Esophagus (tissue), 2 donors: Measurements from ENCODE around the gene MMP11. TPM values are rescaled to one million over a fixed set of nuclear protein-coding genes. Genes with fewer than 3 reads are reported as not detected.

Source experiments
- H3K27ac ChIP-seq, 2 donors: one replicate each; pipeline ENCODE4 v1.5.1; 2013; ENCODE audit warnings: low read depth in 2 of 2, mild to moderate bottlenecking in 2 of 2, inconsistent platforms in 1 of 2, low read length in 1 of 2, moderate library complexity in 1 of 2
- H3K27me3 ChIP-seq, 2 donors: one replicate each; pipeline ENCODE4 v1.6.1; 2013; ENCODE audit warnings: low read length in 2 of 2, control low read depth in 1 of 2, mild to moderate bottlenecking in 1 of 2; ENCODE audit not compliant: insufficient read depth in 2 of 2, control insufficient read depth in 1 of 2
- H3K36me3 ChIP-seq, 2 donors: one replicate each; pipeline ENCODE4 v1.6.1; 2013; ENCODE audit warnings: low read length in 1 of 2; ENCODE audit not compliant: control insufficient read depth in 2 of 2, insufficient read depth in 2 of 2
- H3K4me1 ChIP-seq, 2 donors: one replicate each; pipeline ENCODE4 v1.6.1; 2013; ENCODE audit warnings: low read length in 1 of 2; ENCODE audit not compliant: control insufficient read depth in 2 of 2, insufficient read depth in 2 of 2
- H3K4me3 ChIP-seq, 2 donors: one replicate each; pipeline ENCODE4 v1.5.1; 2013; ENCODE audit warnings: low read length in 2 of 2, mild to moderate bottlenecking in 2 of 2, low read depth in 1 of 2, moderate library complexity in 1 of 2
- H3K9me3 ChIP-seq, 2 donors: one replicate each; pipeline ENCODE4 v1.6.1; 2013; ENCODE audit warnings: mild to moderate bottlenecking in 2 of 2, low read depth in 1 of 2, low read length in 1 of 2, moderate library complexity in 1 of 2; ENCODE audit not compliant: control insufficient read depth in 2 of 2, insufficient read depth in 1 of 2
- WGBS, 2 donors: extraction: QIAGEN DNeasy Blood & Tissue Kit; methylation state at CpG; one replicate each; pipeline ENCODE4 v1.1.7; 2013; 5-methylcytosine and 5-hydroxymethylcytosine counted together
- polyA plus RNA-seq, 2 donors: library from polyadenylated mRNA; stranded (reverse); fragments of 200-250 nt; gene quantifications; one replicate each; pipeline ENCODE4 v1.2.3, GENCODE V29; 2013
- donor health status: healthy with polysubstance abuse.
- donor health status: Bipolar disorder and iron deficiency.

MMP11 gene
- polyA plus RNA-seq, 2 donors, result 0.49 to 0.53 TPM

GRCh38 chr22:23791738-23792645 is 19.3 kb downstream of the MMP11 start:
- WGBS, 2 donors, result 79 to 84% methylated on average over 25 of the region's 25 CpGs
- no peaks in the 10 kb centered on the region for H3K9me3 ChIP-seq
- H3K36me3 ChIP-seq, result peaks cover 10 to 24% of the 10 kb centered on the region in 2 donors
- H3K27ac ChIP-seq, result peak overlapping the region in 1 of 2 donors; percentile 10
- H3K4me3 ChIP-seq, result no peak overlapping the region
- H3K4me1 ChIP-seq, result peaks cover 0 to 9% of the 10 kb centered on the region in 2 donors
- H3K27me3 ChIP-seq, result no peaks in the 10 kb centered on the region

- Histone ChIP-seq H3K27ac (no peak overlapping the region), H3K4me1 (peaks cover 0 to 9% of the 10 kb centered on the region in 2 donors), H3K36me3 (peaks cover 10 to 24% of the 10 kb centered on the region in 2 donors), H3K4me3 (no peak overlapping the region), H3K27me3 (no peaks in the 10 kb centered on the region), H3K9me3 (no peaks in the 10 kb centered on the region)
- 88 to 90% methylated on average over 8 of the region's 8 CpGs for WGBS, 2 donors
Measured at GRCh38 chr22:23793326-23793725, 20.7 kb downstream of the MMP11 start.

GRCh38 chr22:23796461-23796860 is 23.8 kb downstream of the MMP11 start:
- peaks cover 0 to 7% of the 10 kb centered on the region in 2 donors for H3K4me1 ChIP-seq
- H3K36me3 ChIP-seq, result peaks cover 14 to 34% of the 10 kb centered on the region in 2 donors
- no peak overlapping the region for H3K27ac ChIP-seq
- H3K27me3 ChIP-seq, result no peaks in the 10 kb centered on the region
- H3K4me3 ChIP-seq, result no peak overlapping the region
- WGBS, 2 donors, result 71 to 80% methylated on average over 5 of the region's 5 CpGs
- H3K9me3 ChIP-seq, result no peaks in the 10 kb centered on the region

GRCh38 chr22:23800297-23801237 is 27.9 kb downstream of the MMP11 start:
- Histone ChIP-seq H3K36me3 (peaks cover 18 to 41% of the 10 kb centered on the region in 2 donors), H3K9me3 (no peaks in the 10 kb centered on the region), H3K27me3 (no peaks in the 10 kb centered on the region), H3K27ac (no peak overlapping the region), H3K4me1 (no peaks in the 10 kb centered on the region), H3K4me3 (no peak overlapping the region)
- 93 to 97% methylated on average over 17 to 18 of the region's 18 CpGs for WGBS, 2 donors

GRCh38 chr22:23801238-23801821 is 28.7 kb downstream of the MMP11 start:
- WGBS, 2 donors, result 90 to 93% methylated on average over 11 of the region's 11 CpGs
- Histone ChIP-seq H3K27ac (no peak overlapping the region), H3K27me3 (no peaks in the 10 kb centered on the region), H3K4me1 (no peaks in the 10 kb centered on the region), H3K36me3 (peaks cover 23 to 46% of the 10 kb centered on the region in 2 donors), H3K4me3 (no peak overlapping the region), H3K9me3 (no peaks in the 10 kb centered on the region)

GRCh38 chr22:23801886-23802377 is 29.3 kb downstream of the MMP11 start:
- peaks cover 20 to 46% of the 10 kb centered on the region in 2 donors for H3K36me3 ChIP-seq
- no peaks in the 10 kb centered on the region for H3K4me1 ChIP-seq
- H3K4me3 ChIP-seq, result no peak overlapping the region
- WGBS, 2 donors, result 94% methylated on average over 8 of the region's 8 CpGs
- H3K27me3 ChIP-seq, result no peaks in the 10 kb centered on the region
- no peaks in the 10 kb centered on the region for H3K9me3 ChIP-seq
- H3K27ac ChIP-seq, result no peak overlapping the region

DNA sequence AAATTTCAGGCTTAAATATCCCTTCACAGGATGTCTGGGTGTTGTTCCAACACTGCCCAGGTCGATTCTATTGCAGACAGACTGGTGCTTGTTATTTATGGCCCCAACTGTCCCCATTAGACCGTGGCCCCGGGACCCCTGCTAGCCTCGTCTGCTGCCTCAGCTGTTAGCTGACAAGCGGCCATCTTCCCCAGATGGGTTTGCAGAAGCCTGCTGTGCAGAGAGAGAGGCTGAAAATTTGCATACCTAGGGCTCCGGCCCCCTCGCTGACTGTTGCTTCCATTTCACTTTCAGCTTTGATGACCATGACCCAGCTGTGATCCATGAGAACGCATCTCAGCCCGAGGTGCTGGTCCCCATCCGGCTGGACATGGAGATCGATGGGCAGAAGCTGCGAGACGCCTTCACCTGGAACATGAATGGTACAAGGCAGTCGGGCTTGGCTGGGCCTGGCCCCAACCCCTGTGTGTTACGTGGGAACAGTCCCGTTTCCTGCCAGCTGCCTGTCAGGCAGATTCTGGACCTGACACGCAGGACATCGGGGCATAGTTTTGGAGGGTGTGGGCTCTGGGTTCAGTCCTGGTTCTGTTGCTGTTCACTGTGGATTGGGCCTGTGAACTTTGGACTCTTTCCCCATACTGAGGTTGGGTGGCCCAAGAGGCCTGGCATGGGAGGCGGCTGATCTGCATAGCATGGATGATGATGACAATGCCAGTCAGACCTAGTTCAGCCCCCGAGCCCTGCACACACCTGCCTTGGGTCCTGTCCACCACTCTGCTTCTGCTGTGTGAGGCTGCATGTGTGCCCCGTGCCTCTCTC is 30.6 kb downstream of the MMP11 start:
- Histone ChIP-seq H3K27me3 (no peaks in the 10 kb centered on the region), H3K4me3 (no peak overlapping the region), H3K36me3 (peaks cover 24 to 46% of the 10 kb centered on the region in 2 donors), H3K27ac (no peak overlapping the region), H3K4me1 (no peaks in the 10 kb centered on the region), H3K9me3 (no peaks in the 10 kb centered on the region)
- 80 to 87% methylated on average over 21 of the region's 21 CpGs for WGBS, 2 donors

DNA sequence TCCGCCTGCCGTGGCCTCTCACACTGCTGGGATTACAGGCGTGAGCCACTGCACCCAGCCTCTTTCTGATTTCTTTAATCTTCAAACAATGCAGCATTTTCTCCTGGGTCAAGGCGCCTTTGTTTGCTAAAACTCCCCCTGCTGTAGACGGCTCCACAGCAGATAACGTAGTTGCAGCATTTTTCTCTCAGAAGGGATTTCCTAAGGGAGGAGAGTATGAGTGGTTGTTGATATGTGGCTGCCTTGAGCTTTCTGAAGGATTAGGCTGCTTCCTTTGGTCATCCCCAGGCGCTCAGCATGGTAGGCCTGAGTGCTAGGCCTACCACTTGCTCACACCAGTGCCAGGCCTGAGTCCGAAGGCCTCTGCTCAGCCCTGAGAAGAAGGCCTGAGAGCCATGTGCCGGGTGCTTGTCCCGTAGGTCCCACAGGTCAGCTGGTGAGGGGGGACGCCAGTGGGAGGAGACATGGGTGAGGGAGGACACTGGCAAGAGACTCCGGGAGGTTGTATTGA is 32.2 kb downstream of the MMP11 start:
- Histone ChIP-seq H3K9me3 (no peaks in the 10 kb centered on the region), H3K36me3 (peaks cover 24 to 46% of the 10 kb centered on the region in 2 donors), H3K4me3 (no peak overlapping the region), H3K27ac (no peak overlapping the region), H3K27me3 (no peaks in the 10 kb centered on the region), H3K4me1 (no peaks in the 10 kb centered on the region)
- 80 to 86% methylated on average over 12 of the region's 12 CpGs for WGBS, 2 donors
